PFSK-1 (cell line): ENCODE measurements around the gene SARDH.

Source experiments
- POLR2AphosphoS5 ChIP-seq: IDR thresholded peaks from 2 replicates; pipeline ENCODE4 v1.6.1; 2012; ENCODE audit warnings: low read depth, mild to moderate bottlenecking, control low read depth, low read length, moderate library complexity
- SIN3A ChIP-seq: IDR thresholded peaks from 2 replicates; pipeline ENCODE4 v1.6.1; 2012; ENCODE audit warnings: mild to moderate bottlenecking, low read length, moderate library complexity, borderline replicate concordance; ENCODE audit not compliant: insufficient read depth
- TAF1 ChIP-seq: IDR thresholded peaks from 2 replicates; pipeline ENCODE4 v1.6.1; 2012; ENCODE audit warnings: low read length, control low read depth, borderline replicate concordance; ENCODE audit not compliant: insufficient read depth
- TF ChIP-seq, protein P1 (sequence below), 2 experiments: IDR thresholded peaks; 2 replicates each; pipeline versions ENCODE4 v1.6.1 to v1.8.0; 2011 to 2012; ENCODE audit warnings: low read depth in 2 of 2, low read length in 2 of 2, control low read depth in 1 of 2, inconsistent platforms in 1 of 2, mild to moderate bottlenecking in 1 of 2, moderate library complexity in 1 of 2; ENCODE audit not compliant: insufficient read depth in 1 of 2

DNA sequence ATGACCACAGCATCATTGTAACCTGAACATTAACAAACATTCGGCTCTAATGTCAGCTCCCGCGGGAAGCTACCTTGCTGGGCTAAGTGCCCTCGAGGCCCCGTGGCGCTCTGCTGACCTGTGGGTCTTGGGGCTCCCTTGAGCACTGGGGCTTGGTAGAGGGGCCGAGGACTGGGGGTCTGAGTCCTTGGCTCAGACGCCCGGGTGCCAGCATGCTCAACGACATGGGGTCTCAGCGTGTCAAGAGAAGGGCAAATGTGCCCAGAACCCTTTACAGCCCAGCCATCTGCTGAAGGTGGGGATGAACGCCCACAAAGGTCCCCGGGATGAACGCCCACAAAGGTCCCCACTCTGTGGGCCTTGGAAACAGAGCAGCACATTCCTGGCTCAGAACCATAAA is 39.7 kb upstream of the SARDH start:
- TF ChIP-seq, protein P1, sequence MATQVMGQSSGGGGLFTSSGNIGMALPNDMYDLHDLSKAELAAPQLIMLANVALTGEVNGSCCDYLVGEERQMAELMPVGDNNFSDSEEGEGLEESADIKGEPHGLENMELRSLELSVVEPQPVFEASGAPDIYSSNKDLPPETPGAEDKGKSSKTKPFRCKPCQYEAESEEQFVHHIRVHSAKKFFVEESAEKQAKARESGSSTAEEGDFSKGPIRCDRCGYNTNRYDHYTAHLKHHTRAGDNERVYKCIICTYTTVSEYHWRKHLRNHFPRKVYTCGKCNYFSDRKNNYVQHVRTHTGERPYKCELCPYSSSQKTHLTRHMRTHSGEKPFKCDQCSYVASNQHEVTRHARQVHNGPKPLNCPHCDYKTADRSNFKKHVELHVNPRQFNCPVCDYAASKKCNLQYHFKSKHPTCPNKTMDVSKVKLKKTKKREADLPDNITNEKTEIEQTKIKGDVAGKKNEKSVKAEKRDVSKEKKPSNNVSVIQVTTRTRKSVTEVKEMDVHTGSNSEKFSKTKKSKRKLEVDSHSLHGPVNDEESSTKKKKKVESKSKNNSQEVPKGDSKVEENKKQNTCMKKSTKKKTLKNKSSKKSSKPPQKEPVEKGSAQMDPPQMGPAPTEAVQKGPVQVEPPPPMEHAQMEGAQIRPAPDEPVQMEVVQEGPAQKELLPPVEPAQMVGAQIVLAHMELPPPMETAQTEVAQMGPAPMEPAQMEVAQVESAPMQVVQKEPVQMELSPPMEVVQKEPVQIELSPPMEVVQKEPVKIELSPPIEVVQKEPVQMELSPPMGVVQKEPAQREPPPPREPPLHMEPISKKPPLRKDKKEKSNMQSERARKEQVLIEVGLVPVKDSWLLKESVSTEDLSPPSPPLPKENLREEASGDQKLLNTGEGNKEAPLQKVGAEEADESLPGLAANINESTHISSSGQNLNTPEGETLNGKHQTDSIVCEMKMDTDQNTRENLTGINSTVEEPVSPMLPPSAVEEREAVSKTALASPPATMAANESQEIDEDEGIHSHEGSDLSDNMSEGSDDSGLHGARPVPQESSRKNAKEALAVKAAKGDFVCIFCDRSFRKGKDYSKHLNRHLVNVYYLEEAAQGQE (IDR thresholded peaks at IDR 0.05; ENCODE audit: insufficient read depth in 1 of 2, low read depth in 2 of 2, low read length in 2 of 2): no peak
- TF ChIP-seq POLR2AphosphoS5 (no peak), SIN3A (no peak), TAF1 (no peak)
